ENCODE measurements around the gene TMEM106C.
A peak's percentile ranks its signal among the peaks of the same experiment; 100 is the strongest.

Gene TMEM106C

DNA sequence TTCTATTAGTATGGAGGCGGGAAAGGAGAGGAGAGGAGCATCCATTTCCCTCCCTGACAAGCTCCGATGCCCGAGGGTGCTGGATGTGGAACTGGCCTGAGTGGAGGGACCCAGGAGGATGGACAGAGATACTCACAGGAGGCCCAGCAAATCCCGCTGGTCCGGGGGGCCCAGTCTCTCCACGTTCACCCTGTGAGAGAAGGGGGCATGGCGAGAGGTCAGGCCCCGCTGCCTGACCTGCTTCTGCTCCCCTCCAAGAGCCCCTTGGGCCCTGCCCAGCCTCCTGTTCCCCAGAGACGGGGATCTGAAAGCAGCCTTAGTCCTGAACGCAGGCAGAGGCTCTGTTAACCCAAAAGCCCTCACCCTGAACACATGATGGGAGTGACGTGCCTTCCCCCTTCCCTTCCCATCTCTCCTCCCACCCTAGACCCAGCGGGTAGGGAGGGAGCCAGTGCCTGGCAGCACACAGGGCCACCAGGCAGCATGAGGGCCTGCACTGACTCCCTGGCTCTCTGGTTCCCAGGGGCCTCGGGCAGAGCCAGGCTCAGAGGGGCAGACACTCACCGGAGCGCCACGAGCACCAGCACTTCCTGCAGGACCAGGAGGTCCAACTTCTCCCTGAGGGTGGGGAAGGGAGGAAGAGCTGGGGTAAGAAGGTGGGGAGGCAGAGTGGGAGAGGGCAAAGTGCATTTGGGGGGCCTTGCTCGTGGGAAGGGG lies 17.5 kb downstream of the TMEM106C start:
- no peak for DNase-seq

DNA sequence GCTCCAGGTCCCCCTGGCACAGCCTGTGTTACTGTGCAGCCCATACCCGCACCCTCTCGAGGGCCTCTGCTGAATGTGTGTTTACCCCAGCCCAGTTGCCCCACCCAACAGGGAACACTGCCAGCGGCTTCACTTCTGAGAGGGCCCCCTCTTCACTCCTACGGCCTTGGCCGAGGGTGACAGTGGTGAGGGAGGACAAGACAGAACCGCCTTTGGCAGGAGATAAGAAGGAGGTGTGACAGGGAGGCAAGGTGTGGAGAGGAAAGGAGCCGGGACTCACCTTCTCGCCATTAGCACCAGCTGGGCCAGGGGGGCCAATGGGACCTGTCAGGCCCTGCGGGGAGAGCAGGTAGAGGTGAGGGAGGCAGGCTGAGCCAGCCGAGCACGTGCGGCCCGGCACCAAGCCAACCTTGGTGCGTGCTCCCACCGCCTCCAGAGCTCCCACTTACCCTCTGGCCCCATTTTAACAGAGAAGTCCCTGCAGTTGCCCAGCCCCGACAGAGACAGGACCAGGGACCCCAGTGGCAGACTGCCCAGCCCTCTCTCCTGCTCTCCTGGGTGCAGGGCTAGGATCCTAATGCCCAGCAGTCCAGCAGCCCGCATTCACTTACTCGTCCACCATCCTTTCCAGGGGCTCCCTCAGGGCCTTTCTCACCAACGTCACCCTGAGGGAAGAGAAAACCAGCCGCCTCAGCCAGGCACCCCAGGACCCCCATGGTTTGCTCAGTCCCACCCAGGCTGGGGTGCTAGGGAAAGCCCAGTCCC lies 18.3 kb downstream of the TMEM106C start:
- DNase-seq: no peak

DNA sequence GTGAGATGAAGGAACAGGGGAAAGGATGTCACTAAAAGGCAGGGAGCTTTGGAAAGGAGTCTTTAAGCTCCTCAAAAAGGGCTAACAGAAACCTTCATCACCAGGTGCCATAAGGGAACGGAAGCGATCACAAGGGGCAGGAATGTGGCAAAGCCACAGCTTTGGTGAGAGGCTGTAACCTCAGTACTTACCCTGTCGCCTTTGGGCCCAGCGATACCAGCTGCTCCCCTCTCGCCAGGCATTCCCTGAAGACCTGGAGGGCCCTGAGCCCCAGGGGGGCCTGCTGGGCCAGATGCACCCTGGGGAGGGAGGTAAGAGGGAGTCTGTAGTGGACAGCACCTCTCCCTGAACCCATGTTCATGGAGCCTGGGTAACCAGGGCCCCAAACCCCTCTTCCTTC lies 18.9 kb downstream of the TMEM106C start:
- DNase-seq: no peak

DNA sequence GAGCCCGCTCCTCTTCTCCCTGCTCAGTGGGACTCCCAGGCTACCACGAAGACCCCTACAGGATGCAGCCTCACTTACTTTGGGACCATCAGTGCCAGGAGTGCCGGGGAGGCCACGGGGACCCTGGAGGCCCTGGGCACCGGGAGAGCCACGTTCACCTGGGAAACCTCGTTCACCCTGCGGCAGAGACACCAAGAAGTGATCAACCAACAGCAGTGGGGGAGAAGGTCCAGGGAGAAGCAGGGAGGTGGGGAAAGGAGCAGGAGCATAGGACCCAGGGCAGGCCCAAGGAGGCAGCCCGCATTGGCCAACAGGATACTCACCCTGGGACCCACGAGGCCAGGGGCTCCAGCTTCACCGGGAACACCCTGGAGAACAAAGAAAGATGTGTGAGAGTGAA lies 19.4 kb downstream of the TMEM106C start:
- DNase-seq: no peak

DNA sequence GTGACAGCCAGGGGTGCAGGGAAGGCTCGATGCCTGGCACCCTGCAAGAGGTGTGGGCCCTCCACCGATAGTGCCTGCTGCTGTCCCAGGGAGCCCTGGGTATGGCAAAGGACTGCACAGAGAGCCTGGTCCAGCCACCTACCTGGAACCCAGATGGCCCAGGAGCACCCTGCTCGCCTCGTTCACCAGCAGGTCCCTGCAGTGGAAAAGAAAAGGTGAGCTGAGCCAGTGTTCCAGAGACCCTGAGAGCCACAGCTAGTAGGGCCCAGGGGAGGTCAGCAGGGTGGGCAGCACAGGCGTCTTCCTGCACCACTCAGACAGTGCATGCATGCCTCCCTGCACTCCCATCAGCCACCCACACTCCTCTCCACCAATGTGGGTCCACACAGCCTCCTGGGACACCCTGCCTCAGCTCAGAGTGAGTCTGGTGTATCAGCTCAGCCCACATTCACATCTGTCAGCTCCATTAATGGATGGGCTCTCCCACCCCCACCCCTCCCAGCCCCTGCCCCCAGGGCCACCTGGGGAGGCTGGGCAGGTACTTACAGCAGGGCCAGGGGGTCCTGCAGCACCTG lies 20.2 kb downstream of the TMEM106C start:
- DNase-seq: no peak

DNA sequence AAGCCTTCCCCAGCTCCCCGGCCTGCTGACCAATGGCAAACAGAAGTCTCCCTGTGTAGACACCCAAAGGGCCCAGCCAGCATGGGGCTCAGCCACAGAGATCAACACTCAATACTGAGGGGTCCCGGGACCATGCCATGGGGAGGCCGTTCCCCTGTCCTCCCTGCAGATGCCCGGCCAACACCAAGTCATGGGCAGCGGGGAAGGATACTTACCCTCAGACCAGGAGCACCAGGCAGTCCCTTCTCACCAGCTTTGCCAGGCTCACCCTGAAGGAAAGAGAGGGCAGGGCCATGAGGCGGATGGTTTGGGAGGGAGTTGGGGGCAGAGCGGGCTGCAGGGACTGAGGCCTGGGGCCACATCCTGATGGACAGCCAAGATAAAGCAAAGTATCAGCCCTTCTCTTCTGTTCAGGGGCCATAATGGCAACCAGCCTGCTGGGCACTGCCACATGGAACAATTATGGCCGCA lies 21.0 kb downstream of the TMEM106C start:
- no peak for DNase-seq

DNA sequence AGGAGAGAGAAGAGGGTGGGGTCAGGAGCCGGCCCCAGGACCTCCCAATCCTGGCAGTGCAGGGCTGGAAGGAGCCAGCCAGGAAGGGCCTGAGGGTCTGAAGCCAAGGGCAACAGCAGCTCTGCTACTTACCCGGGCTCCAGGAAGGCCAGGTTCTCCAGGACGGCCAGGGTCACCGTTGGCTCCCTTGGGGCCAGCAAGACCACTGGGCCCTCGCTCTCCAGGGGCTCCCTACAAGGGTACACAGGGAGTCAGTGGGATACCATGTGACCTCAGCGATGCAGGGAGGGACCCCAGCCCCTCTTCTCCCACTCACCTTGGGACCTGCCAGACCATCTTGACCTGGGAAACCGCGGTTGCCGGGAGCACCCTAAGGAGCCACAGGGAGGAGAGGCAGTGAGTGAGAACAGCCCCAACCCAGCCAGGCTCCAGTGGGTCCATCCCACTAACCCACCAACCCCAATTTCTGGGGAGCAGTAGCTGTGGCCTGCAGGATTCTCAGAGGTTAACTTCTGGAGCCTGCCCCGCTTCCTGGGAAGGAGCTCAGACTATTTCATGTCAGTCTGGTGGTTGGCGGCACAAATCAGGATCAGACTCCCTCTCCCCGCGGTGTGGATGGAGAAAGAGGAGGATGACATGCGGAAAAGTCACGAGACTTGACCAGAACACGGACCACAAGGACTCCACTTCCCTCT lies 22.3 kb downstream of the TMEM106C start:
- DNase-seq: no peak

DNA sequence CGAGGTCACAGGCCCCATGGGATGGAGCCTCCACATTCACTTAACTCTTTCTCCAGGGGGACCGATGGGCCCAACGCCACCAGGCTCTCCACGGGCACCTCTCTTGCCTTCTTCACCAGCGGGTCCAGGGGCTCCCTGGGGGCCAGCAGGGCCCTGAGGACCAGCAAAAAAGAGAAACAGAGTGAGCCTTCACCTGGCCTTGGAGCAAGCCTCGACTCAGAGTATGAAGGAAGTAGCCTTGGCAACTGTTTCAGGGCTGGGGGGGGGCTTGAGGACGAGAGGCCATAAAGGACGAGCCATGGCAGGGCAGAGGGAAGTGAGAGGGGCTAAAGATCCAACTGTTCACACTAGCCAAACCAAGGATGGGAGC lies 22.9 kb downstream of the TMEM106C start:
- DNase-seq: no peak

DNA sequence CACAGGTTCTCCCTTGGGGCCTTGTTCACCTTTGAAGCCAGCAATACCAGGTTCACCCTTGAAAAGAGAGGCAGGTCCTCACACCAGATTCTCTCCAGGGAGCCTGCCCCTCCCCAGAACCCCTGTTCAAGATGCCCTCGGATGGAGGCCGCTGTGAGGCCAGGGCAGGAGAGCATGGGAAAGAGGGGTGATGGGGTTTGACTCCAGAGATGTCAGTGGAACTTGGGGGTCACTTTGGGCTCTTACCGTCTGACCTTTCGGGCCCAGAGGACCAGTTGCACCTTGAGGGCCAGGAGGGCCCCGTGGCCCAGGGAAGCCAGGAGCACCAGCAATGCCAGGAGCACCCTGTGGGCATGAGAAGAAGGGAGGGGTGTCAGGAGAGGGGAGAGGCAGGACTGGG lies 23.4 kb downstream of the TMEM106C start:
- no peak for DNase-seq

DNA sequence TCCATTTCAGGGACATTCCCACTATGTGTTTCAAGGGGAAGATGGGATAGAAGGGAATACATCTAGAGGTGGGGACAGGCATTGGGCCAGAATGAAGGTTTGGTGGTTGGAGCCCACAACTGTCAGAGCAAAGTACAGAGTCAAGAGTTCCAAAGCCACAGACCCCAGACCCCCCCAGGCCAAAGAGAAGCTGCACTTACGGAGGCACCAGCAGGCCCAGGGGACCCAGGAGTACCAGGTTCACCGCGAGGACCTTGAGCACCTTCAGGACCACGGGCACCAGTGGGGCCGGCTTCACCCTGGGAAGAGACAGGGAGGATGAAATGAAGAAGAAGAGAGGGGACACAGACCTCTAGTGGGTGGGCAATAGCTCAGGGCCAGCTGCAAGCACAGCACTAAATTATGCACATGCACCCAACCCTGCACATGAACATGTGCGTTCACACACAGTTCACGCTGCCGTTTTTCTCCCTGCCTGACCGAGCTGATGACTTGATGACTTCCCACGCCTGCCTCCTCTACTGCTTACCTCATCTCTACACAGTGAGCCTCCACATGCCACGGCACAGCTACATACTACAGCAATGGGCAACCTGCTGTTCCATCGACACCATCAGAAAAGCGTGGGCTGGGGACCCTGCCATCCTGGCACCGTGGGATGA lies 24.1 kb downstream of the TMEM106C start:
- no peak for DNase-seq

DNA sequence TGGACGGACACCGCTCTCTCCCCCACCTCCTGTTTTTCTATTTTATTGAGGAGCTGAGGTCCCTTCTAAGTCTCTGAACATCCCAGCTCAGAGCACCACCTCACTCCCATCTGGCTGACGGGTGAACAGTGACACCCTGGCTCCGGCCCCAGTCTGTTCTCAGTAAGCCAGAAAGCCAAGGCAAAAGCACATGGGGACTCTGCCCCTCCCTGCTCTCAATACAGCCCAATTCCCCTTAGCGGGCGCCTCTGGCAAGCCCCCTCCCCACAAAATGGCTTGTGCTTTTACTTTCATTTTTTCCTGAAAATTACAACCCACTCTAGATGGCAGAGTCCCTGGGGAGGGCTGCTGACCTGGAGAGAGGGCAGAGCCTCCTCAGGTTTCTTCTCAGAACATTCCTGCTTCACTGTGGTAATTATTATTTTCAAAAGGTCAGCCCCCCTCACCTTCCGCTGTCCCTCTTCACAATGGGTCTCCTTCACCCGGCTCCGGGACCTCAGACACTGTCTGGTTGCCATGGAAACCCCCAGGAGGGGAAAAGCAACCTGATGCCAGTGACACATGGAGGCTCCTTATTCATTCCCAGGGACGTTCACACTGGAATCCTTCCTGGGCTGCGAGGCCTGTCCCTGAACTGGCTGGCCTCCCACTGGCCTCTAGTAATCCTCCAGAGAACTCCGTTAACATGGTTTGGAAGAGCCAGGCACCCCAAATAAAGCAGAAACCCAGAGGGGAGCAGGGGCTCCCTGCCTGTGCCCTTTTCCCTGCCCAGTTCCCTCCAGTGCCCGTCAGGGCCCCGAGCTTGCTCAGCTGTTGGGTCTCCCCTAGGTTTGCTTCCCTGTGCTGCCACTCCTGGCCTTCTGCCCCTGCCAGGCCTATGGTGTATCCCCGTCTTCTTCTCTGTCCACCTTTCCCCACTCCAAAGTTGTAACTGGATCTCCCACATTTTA lies 25.0 kb downstream of the TMEM106C start:
- DNase-seq: no peak

DNA sequence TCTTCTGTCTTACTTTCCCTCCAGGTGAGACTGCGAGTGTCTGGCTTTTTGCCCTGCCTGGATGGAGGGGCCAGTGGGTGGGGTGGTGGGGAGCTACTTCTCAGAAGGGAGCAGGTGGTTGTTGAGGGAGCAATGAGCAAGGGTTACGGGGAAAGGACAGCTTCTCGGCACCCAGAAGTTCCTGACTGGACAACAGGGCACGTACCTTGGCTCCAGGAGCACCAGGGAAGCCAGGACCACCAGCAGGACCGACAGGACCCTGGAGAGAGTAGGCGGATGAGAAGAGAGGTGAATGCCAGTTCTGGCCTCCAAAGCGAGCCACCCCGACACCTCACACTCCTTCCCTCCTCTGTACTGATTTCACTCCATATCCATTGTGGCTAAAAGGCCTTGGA lies 25.6 kb downstream of the TMEM106C start:
- no peak for DNase-seq

DNA sequence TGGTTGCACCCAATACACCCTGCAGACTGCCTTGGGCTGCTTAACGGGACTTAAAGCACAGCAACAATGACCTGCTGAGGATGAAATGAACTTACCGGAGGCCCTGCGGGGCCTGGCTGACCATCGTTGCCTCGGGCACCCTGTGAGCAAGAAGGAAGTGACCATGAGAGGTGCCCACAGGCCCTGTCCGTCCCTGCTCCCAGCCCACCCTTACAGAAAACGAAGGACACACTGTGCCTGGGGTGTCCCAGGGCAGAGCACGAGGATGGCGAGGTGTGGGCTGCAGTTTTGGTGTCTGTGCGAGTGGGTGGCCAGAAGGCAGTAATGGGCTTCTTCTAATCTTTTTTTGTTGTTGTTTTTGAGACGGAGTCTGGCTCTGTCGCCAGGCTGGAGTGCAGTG lies 26.3 kb downstream of the TMEM106C start:
- no peak for DNase-seq

DNA sequence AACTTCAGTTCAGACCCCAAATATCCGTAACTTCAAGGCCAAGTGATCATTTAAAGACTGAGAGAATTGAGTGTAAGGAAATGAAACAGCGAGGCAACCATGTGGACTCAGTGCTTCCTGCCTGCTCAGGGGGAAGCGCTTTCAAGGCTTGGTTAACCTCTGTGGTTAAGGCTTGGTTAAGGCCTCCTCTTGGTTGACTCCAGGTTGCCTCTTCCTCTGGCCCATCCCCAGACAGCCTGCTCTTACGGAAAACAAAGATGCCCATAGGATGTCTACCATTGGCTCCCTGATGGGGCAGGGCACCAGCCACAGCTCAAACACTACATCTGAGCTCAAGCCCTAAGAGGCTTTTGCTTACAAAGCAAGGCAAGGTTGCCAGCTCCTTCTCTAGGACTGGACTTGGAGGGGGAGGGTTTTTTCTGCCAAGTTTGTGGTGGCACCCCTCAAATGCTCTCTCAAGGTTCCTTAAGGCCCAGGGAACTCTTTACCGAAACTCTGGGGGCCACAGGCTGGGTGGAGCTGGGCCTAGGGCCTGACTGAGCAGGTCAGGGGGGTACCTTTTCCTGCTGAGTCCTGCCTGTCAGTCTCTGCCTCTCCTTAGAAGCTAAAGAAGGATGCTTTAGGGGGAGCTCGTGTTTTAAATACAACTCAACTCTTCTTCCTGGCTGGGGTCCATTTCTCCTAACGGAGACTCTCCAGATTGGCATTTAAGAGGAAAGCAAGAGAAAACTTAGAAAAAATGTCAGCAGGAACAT lies 27.1 kb downstream of the TMEM106C start:
- DNase-seq: no peak

DNA sequence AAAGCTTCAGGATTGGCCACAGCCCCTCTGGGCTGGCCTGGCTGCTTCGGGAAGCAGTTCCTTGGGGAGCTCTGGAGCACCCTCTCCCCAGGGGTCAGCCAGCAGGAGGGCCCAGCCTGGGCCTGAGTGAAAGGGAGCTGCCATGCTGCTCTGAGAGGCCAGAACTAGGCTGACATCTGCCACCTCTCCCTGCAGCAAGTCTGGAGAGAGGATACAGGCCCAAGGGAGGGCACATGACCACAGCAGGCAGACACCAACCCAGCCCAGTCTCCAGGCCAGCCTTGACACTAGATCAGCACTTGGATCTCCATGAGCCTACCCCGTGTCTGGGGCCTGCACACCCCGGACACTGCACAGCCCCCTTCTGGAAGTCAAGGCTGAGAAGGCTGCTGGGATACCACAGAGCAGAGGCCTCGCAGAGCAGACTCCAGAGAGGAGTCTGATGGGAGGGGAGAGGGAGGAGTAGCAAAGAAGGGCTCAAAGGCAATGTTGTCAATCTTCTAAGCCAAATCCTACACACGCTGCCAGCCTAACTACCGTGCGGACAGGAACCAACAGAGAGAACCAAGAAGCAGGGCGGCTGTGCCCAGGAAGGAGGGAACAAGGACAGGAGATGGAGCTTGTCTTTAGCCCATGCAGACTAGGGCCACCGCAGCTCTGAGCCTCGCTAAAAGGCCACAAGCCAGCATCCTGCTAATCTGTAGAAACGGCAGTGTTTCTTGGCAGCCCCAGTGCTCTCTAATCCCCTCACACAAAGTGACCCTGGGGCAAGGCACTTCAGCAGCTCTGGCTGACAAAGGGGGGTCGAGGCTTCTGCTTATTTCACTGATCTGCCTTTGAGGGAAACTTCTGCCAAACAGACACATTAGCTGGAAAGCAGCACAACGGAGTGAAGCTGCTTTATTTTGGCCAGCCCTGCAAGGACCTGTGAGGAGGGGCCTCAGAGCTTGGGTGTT lies 28.0 kb downstream of the TMEM106C start:
- no peak for DNase-seq

DNA sequence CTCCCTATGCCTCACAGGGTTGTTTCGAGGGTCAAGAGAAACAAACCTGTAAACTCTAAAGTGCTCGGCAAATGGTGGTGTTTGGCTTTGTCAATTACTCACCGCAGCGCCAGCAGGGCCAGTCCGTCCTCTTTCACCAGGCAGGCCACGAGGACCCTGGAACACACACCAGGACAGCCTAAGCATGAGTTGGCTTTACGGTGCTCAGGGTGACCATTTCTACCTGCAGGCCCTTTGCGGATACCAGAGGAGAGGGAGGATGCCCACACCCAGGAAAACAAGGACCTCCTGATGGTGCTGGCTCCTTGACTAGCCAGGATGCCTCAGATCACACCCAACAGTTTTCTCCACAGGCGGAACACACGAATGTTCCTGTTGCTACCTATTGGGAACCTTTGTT lies 29.4 kb downstream of the TMEM106C start:
- DNase-seq: no peak

DNA sequence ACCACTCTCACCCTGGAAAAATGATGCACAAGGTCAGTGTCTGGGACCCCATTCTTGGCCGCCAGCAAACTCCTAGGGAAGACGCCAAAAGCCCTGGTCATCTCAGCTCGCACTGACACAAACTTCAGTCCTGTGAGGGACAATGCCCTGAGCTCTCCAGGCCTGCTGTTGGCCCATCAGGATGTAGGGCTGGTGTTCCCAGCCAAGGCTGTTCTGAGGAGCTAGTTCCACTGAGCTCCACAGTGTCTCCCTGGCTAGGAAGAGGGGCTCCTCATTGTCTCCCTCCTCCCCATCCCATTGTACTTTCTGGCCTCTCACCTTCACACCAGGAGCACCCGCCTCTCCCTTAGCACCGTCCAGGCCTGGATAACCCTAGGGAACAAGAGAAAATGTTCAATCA lies 30.1 kb downstream of the TMEM106C start:
- no peak for DNase-seq

DNA sequence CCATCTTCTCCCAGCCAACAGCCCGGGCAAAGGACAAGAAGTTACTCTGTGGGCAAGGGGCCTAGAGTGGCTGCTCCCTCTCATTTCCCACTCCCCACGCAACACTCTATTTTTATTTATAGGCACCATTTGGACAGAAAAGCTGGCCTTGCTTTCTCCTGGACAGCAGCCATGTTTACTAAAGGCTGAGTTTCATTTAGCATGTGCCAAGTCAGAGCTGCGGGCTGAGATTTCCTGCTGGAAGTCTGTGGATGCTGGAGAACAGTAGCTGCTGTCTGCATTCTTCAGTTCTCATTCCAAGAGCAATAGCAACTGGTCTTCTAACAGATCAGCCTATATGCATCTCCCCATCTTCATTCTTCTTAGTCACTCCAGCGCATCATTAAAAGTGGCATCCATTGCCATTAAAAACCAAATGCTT lies 32.6 kb downstream of the TMEM106C start:
- peak; percentile 25 for DNase-seq

DNA sequence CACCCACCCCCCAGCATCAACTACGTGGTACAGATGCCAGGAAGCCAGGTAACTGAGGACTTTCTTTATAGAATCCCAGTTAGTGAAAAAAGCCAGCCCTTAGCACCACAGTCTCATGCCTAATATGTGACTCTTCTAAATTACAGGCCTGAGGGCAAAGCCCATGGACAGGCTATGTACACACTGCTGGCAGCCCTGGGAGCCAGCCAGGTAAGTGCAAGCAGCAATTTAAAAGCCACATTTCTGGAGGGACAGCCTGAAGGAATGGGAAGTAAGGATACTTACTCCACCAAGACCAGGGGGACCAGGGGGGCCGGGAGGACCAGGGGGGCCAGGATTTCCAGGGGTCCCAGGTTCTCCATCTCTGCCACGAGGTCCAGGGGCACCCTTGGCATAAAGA lies 33.9 kb downstream of the TMEM106C start:
- DNase-seq: no peak

DNA sequence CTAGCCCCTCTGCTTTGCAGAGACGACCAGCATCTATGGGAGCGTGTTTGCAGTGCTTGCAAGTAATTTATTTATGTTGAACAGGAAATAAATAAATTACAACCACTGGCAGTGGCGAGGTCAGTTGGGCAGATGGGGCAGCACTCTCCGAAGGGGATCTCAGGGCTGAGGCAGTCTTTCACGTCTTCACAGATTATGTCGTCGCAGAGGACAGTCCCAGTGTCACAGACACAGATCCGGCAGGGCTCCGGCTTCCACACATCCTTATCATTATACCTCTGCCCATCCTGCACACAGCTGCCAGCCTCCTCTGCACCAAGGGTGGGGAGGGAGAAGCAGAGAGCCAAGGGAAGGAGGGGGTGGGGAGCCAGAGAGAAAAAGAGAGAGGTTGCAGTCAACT lies 36.4 kb downstream of the TMEM106C start:
- no peak for DNase-seq
